NB4 (cell line): ENCODE measurements around the gene HDAC11.

Experiments
- DNase-seq: peaks from one replicate; pipeline ENCODE4 v3.0.0; 2010; ENCODE audit warnings: low read depth
- H3K4me3 ChIP-seq: one replicate; pipeline ENCODE4 v1.5.1; 2011; ENCODE audit warnings: mild to moderate bottlenecking, low read depth, low read length, moderate library complexity
- MAX ChIP-seq: IDR thresholded peaks from 2 replicates; pipeline ENCODE4 v1.6.1; 2011; ENCODE audit warnings: low read depth, low read length
- MYC ChIP-seq: IDR thresholded peaks from 2 replicates; pipeline ENCODE4 v1.6.1; 2011; ENCODE audit warnings: low read depth, low read length
- POLR2A ChIP-seq: IDR thresholded peaks from 2 replicates; pipeline ENCODE4 v1.6.1; 2011; ENCODE audit warnings: mild to moderate bottlenecking; ENCODE audit not compliant: insufficient read length; ENCODE audit errors: extremely low read depth
- TF ChIP-seq, protein P1 (sequence below): IDR thresholded peaks from one replicate; pipeline ENCODE4 v1.5.1; 2012; ENCODE audit warnings: low read depth, low read length

Gene HDAC11

GRCh38 chr3:13541691-13542090 is 61.6 kb downstream of the HDAC11 start:
- no peak for DNase-seq
- no peak overlapping the region for H3K4me3 ChIP-seq
- TF ChIP-seq, protein P1, sequence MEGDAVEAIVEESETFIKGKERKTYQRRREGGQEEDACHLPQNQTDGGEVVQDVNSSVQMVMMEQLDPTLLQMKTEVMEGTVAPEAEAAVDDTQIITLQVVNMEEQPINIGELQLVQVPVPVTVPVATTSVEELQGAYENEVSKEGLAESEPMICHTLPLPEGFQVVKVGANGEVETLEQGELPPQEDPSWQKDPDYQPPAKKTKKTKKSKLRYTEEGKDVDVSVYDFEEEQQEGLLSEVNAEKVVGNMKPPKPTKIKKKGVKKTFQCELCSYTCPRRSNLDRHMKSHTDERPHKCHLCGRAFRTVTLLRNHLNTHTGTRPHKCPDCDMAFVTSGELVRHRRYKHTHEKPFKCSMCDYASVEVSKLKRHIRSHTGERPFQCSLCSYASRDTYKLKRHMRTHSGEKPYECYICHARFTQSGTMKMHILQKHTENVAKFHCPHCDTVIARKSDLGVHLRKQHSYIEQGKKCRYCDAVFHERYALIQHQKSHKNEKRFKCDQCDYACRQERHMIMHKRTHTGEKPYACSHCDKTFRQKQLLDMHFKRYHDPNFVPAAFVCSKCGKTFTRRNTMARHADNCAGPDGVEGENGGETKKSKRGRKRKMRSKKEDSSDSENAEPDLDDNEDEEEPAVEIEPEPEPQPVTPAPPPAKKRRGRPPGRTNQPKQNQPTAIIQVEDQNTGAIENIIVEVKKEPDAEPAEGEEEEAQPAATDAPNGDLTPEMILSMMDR = no peak
- TF ChIP-seq POLR2A = no peak
- TF ChIP-seq MYC = no peak

DNA sequence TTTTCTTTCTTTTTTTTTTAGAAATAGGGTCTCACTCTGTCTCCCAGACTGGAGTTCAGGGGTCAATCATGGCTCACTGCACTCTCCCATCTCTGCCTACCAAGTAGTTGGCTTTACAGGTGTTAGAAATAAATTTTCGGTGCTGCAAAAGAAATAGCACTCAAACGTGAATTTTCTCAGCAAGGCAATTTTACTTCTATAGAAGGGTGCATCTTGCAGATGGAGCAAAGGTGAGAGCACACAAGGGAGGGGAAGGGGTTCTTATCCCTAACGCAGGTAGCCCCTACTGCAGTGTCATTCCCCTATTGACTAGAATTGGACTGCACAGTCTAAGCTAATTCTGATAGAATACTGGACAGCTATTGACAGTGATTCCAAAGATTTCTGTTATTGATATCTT is 62.0 kb downstream of the HDAC11 start:
- TF ChIP-seq POLR2A (no peak), MAX (no peak), MYC (no peak)
- TF ChIP-seq, protein P1 = no peak
- no peak overlapping the region for H3K4me3 ChIP-seq
- no peak for DNase-seq

- TF ChIP-seq MYC (no peak), MAX (no peak), POLR2A (no peak)
- TF ChIP-seq, protein P1 = no peak
- no peak for DNase-seq
- no peak overlapping the region for H3K4me3 ChIP-seq
Observed at GRCh38 chr3:13543253-13543652, 63.1 kb downstream of the HDAC11 start.

- H3K4me3 ChIP-seq = no peak overlapping the region
- TF ChIP-seq MYC (no peak), POLR2A (no peak), MAX (no peak)
- TF ChIP-seq, protein P1 = no peak
- no peak for DNase-seq
Observed at GRCh38 chr3:13544293-13544831, 64.3 kb downstream of the HDAC11 start.

DNA sequence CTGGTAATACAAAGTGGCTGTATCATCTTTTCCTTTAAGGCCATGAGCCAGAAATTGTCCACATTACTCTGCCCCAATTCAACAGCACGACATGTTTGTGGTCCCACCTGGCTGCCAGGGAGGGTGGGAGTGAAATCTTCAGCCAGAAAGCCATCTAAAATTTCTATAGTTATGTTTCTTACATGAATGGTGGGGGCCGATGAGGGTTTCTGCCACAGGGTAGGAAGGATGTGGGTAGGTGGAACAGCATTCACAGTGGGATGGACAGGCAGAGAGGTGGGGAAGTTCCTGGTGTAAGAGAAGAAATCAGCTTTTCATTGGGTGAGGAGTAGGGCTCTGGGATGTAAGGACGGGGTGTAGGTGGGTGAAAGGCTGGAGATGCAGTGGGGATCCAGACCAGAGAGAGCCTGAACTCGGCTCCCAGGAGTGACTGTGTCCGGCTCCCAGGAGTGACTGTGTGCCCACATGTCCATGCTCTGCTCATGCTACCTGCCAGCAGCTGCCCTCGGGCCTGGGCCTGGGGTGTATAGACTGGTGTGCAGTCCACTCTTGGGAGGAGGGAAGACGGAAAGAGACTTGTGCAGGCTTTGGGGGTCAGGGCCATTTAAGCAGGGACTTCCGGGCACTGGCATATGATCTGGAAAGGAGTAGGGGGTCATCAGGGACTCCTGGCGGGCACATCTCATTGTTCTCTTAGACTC is 65.0 kb downstream of the HDAC11 start:
- TF ChIP-seq, protein P1 = no peak
- no peak for TF ChIP-seq MAX
- TF ChIP-seq POLR2A = no peak
- no peak for TF ChIP-seq MYC
- no peak overlapping the region for H3K4me3 ChIP-seq
- DNase-seq = no peak

GRCh38 chr3:13545952-13546454 is 65.9 kb downstream of the HDAC11 start:
- DNase-seq = no peak
- H3K4me3 ChIP-seq = no peak overlapping the region
- TF ChIP-seq MAX = no peak
- no peak for TF ChIP-seq MYC
- TF ChIP-seq POLR2A = no peak
- TF ChIP-seq, protein P1 = no peak
